GM12891 (cell line): Measurements from ENCODE around the gene TRIP12.

Experiments
- POLR2A ChIP-seq: IDR thresholded peaks from 2 replicates; pipeline ENCODE4 v1.6.1; 2011; ENCODE audit warnings: low read depth, low read length, control low read depth
- POLR2AphosphoS5 ChIP-seq: IDR thresholded peaks from 2 replicates; pipeline ENCODE4 v1.6.1; 2011; ENCODE audit warnings: low read depth, low read length, control low read depth
- POU2F2 ChIP-seq: IDR thresholded peaks from 2 replicates; pipeline ENCODE4 v1.6.1; 2011; ENCODE audit warnings: low read depth, mild to moderate bottlenecking, control low read depth, low read length, moderate library complexity
- SPI1 ChIP-seq: IDR thresholded peaks from 2 replicates; pipeline ENCODE4 v1.6.1; 2011; ENCODE audit warnings: low read depth, low read length, control low read depth
- TAF1 ChIP-seq: IDR thresholded peaks from 2 replicates; pipeline ENCODE4 v1.6.1; 2011; ENCODE audit warnings: low read depth, low read length, control low read depth

DNA sequence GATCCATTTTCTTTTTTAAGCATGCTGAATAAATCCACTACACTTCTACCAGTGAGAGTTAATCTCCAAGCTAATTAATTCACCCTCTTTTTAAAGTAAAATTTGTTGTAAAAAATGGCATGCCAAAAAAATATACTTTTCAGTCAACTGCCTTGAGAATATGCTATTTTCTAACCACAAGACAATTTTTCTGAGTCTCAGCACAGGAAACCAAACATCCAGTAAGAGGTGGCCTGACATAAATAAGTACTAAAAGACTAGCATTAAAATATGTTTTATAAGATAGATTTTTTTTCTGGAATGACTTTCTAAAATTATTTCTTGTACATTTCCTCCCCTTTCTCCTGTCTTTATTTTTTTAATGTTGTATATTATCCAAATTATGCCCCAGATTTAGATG is 3.4 kb upstream of the TRIP12 start:
- TF ChIP-seq SPI1 (no peak), TAF1 (no peak), POLR2A (no peak), POU2F2 (no peak), POLR2AphosphoS5 (no peak)
